HAP-1 (cell line): ENCODE data around the gene AZGP1.
A peak's percentile ranks its signal among the peaks of the same experiment; 100 is the strongest.
"Not testable (repeated sequence)": the region's sequence is repeated elsewhere in the genome, so short reads cannot be mapped to it uniquely, and the experiment has no call there.

Source experiments
- DNase-seq, 2 experiments: peaks; one replicate each; pipeline ENCODE4 v3.0.0-alpha.2; 2016 to 2020; ENCODE audit warnings: low spot score in 2 of 2
- H3K27me3 ChIP-seq: fragments of 250-450 bp; sonication (Bioruptor Pico); 2 replicates; pipeline ENCODE4 v1.5.1; 2020; ENCODE audit warnings: low read depth, mild to moderate bottlenecking, moderate library complexity
- H3K36me3 ChIP-seq: fragments of 250-450 bp; sonication (Bioruptor Pico); replicated peaks from 2 replicates; pipeline ENCODE4 v1.5.1; 2020; ENCODE audit warnings: mild to moderate bottlenecking
- H3K4me1 ChIP-seq: fragments of 250-450 bp; sonication (Bioruptor Pico); 2 replicates; pipeline ENCODE4 v1.5.1; 2020; ENCODE audit warnings: mild to moderate bottlenecking
- H3K4me3 ChIP-seq: fragments of 250-450 bp; sonication (Bioruptor Pico); 2 replicates; pipeline ENCODE4 v1.5.1; 2020; ENCODE audit warnings: mild to moderate bottlenecking, moderate library complexity
- H3K9me3 ChIP-seq: fragments of 250-450 bp; sonication (Bioruptor Pico); 2 replicates; pipeline ENCODE4 v1.5.1; 2020; ENCODE audit warnings: mild to moderate bottlenecking, moderate library complexity
- in situ Hi-C: fragments of 300-500 bp; cut with MboI; formaldehyde crosslinking; loops from 3 replicates; pipeline ENCODE4 v1.14.3; 2020; ENCODE audit warnings: low sequenced_read_pairs, inconsistent platforms, mixed read lengths

Gene AZGP1

DNA sequence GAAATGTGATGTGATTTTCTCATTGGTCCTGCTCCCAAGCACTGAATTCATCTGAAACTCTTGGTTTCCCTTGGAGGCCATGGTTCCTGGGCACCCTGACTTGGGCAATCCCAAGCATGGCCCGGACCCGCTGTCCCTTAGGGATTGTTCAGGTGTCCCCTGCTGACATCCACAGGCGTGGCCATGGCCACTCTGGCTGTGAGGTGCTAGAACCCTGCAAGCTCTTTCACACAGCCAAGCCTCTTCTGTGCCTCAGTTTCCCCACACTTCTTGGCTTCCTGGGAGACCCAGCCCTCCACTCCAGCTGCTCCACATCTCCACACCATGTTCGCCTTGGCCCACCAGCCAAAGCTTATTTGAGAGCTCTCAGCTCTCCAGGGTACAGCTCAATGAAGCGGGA lies 12.0 kb upstream of the AZGP1 start:
- Histone ChIP-seq H3K4me3 (no peak overlapping the region), H3K27me3 (peaks cover 15% of the 10 kb centered on the region), H3K9me3 (no peaks in the 10 kb centered on the region), H3K36me3 (no peaks in the 10 kb centered on the region), H3K4me1 (0 out of 2 replicates have a peak, but pooled peaks cover 2% of the 10 kb centered on the region)
- in situ Hi-C loops: no loop called here
- DNase-seq: no peak

DNA sequence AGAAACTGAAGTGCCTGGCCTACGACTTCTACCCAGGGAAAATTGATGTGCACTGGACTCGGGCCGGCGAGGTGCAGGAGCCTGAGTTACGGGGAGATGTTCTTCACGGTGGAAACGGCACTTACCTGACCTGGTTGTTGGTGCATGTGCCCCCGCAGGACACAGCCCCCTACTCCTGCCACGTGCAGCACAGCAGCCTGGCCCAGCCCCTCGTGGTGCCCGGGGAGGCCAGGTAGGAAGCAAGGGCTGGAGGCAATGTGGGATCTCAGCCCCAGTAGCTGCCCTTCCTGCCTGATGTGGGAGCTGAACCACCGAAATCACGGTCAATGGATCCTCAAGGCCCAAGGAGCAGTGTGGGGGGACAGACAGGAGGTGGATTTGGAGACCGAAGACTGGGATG lies 11.5 kb upstream of the AZGP1 start:
- DNase-seq, H3K4me3 ChIP-seq, H3K4me1 ChIP-seq, in situ Hi-C loops, H3K9me3 ChIP-seq, H3K36me3 ChIP-seq: not testable (repeated sequence)
- peaks cover 16% of the 10 kb centered on the region for H3K27me3 ChIP-seq

DNA sequence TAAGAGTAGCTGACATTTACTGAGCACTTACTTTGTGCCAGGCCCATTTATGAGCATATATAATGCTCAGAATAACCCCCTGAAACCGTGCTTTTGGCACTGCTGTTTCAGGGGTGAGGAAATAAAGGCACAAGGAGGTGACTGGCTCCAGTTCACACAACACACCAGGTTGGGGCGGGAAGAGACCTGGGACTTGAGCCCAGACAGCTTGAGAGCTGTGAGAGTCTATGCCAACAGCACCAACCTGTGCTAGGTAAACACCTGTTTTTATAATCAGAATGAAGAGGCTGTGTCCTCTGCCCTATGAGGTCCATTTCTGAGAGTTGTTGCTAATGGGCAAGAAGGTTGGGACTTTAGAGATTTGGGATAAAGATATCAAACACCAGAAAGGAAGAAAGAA lies 8.8 kb upstream of the AZGP1 start:
- Histone ChIP-seq H3K36me3 (no peaks in the 10 kb centered on the region), H3K27me3 (peaks cover 17% of the 10 kb centered on the region), H3K9me3 (no peaks in the 10 kb centered on the region), H3K4me3 (no peak overlapping the region), H3K4me1 (no peaks in the 10 kb centered on the region)
- in situ Hi-C loops: no loop called here
- DNase-seq: no peak

DNA sequence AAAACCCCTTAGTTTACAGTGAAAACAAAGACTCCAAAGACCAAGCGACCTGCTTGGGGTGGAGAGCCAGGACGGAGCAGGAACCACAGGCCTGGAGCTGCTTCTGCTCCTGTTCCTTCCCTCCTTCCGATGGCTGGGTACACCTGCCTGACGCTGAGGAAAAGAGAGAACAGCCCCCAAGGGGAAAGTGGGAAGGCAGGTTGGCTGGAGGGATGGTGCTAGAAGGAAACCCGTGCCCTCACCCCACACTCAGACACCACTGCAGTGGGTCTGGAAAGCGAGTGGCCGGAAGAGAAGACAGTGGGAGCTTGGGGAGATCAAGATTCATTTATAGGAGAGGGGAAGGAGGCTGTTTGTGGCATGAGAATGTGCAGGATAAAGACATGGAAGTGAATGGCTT lies 5.2 kb upstream of the AZGP1 start:
- H3K36me3 ChIP-seq, H3K4me3 ChIP-seq, DNase-seq, H3K4me1 ChIP-seq, H3K9me3 ChIP-seq, in situ Hi-C loops: not testable (repeated sequence)
- peaks cover 14% of the 10 kb centered on the region for H3K27me3 ChIP-seq

DNA sequence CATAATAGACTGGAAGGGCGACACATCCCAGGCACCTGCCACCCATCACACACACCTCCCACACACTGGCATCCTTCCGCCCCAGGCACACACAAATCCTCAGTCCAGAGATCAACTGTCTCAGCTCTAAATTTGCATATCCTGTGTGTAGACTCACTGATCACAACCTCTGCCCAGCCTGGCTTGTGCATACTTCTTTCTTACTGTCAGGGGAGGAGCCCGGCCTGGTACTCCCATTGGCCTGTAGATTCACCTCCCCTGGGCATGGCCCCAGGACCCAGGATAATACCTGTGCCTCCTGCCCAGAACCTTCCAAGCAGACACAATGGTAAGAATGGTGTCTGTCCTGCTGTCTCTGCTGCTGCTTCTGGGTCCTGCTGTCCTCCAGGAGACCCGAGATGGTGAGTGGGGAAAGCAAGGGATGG lies 4.6 kb upstream of the AZGP1 start:
- H3K9me3 ChIP-seq, H3K4me1 ChIP-seq, DNase-seq, in situ Hi-C loops, H3K36me3 ChIP-seq, H3K4me3 ChIP-seq: not testable (repeated sequence)
- peaks cover 14% of the 10 kb centered on the region for H3K27me3 ChIP-seq

DNA sequence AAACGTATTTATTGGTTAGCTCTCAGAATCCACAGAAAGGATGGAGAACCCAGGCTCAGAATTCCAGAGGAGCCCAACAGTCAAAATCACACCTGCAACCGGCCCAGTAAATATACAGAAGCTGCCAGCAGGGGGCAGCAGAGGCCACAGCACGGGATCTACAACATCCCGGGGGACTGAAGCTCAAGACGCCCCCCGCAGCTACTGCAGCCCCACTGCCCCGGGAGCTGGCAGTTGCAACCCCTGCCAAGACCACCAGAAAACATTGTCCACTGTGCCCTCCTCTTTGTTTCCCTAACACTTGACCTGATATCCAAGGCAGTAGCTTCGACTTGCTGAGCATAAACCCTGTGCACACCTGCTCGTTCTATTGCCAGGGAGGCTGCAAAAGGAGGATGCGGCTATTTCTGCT lies 4.0 kb upstream of the AZGP1 start:
- in situ Hi-C loops: not testable (repeated sequence)

DNA sequence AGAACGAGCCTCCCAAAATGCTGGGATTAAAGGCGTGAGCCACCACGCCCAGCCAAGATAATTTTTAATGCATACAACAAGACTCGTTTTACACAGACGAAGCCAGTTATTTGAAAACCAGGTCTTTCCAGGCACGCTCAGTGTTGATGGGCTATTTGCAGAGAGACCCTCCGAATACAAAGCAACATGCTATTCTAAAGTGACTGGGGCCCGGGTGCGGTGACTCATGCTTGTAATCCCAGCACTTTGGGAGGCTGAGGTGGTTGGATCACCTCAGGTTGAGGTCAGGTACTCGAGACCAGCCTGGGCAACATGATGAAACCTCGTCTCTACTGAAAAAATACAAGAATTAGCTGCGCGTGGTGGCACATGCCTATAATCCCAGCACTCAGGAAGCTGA lies 795 bp upstream of the AZGP1 start:
- DNase-seq: no peak
- H3K36me3 ChIP-seq: no peaks in the 10 kb centered on the region
- no peaks in the 10 kb centered on the region for H3K27me3 ChIP-seq
- H3K4me3 ChIP-seq: no peak overlapping the region
- in situ Hi-C loops: no loop called here
- no peaks in the 10 kb centered on the region for H3K4me1 ChIP-seq
- no peaks in the 10 kb centered on the region for H3K9me3 ChIP-seq

More for the DNA sequence above, 4.0 kb upstream of the AZGP1 start:
- not testable (repeated sequence) for H3K27me3 ChIP-seq, H3K36me3 ChIP-seq, H3K4me1 ChIP-seq, H3K9me3 ChIP-seq, H3K4me3 ChIP-seq
- DNase-seq: peak; percentile 8 to 76

DNA sequence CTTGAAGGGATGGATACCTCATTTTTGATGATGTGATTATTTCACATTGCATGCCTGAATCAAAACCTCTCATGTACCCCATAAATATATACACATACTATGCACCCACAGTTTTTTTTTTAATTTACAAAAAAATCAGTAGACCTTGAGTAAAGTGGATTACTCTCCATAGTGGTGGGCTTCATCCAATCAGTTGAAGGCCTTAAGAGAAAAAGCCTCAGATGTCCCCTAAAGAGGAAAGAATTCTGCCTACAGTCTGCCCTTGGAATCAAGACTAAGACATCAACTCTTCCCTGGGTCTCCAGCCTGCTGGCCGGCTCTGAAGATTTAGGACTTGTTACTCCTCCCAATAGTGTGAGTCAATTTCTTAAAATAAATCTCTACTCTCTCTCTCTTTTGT lies 1.1 kb downstream of the AZGP1 start:
- no peaks in the 10 kb centered on the region for H3K36me3 ChIP-seq
- H3K9me3 ChIP-seq: no peaks in the 10 kb centered on the region
- H3K4me3 ChIP-seq: no peak overlapping the region
- H3K27me3 ChIP-seq: no peaks in the 10 kb centered on the region
- in situ Hi-C loops: no loop called here
- no peaks in the 10 kb centered on the region for H3K4me1 ChIP-seq
- no peak for DNase-seq

DNA sequence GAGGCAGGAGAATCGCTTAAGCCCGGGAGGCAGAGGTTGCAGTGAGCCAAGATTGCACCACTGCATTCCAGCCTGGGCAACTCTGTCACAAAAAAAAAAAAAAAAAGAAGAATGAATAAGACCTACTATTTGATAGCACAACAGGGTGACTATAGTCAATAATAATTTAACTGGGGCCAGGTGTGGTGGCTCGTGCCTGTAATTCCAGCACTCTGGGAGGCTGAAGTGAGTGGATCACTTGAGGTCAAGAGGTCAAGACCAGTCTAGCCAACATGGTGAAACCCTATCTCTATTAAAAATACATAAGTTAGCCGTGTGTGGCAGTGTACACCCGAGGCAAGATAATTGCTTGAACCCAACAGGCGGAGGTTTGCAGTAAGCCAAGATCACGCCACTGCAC lies 2.0 kb downstream of the AZGP1 start:
- H3K4me3 ChIP-seq, H3K9me3 ChIP-seq, H3K27me3 ChIP-seq, in situ Hi-C loops, H3K4me1 ChIP-seq, DNase-seq, H3K36me3 ChIP-seq: not testable (repeated sequence)

DNA sequence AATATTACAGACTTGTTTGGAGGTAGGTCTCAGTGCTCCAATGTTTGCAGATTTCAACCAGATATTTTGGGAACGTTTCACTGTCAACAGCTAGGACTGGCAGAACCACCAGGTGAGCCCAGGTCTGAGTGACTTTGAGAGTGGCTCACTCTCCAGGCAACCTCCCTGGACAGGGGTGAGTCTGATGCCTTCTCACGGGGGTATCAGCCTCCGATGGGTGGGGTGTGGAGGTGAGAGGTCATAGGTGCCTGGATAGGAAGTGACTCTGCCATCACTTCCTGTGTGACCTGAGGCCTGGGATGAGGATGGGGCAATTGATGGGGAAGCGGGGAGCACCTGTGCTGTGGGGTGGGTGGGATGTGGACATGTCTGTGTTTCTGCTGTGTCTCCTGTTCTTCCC lies 4.6 kb downstream of the AZGP1 start:
- no peak overlapping the region for H3K4me3 ChIP-seq
- in situ Hi-C loops: no loop called here
- DNase-seq: no peak

DNA sequence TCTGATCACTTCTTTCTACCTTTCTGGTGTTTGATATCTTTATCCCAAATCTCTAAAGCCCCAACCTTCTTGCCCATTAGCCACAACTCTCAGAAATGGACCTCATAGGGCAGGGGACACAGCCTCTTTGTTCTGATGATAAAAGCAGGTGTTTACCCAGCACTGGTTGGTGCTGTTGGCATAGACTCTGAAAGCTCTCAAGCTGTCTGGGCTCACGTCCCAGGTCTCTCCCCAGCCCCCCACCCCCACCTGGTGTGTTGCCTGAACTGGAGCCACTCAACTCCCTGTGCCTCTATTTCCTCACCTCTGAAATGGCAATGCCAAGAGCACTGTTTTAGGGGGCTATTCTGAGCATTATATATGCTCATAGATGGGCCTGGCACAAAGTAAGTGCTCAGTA lies 6.0 kb downstream of the AZGP1 start:
- H3K36me3 ChIP-seq, DNase-seq: not testable (repeated sequence)

More for the DNA sequence above, 4.6 kb downstream of the AZGP1 start:
- H3K9me3 ChIP-seq: no peaks in the 10 kb centered on the region
- H3K4me1 ChIP-seq: no peaks in the 10 kb centered on the region
- no peaks in the 10 kb centered on the region for H3K36me3 ChIP-seq
- no peaks in the 10 kb centered on the region for H3K27me3 ChIP-seq

DNA sequence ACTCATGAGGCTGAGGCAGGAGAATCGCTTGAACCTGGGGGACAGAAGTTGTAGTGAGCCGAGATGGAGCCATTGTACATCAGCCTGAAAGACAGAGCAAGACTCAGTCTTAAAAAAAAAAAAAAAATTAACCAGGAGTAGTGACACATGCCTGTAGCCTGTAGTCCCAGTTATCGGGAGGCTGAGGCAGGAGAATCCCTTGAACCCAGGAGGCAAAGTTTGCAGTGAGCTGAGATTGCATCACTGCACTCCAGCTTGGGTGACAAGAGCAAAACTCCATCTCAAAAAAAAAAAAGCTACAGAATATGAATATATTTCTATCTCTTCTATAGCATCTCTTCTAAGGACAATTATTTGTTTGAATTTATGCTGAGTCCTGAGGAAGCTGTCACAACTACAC lies 6.5 kb downstream of the AZGP1 start:
- Histone ChIP-seq H3K4me1 (no peaks in the 10 kb centered on the region), H3K9me3 (no peaks in the 10 kb centered on the region), H3K4me3 (no peak overlapping the region), H3K27me3 (no peaks in the 10 kb centered on the region), H3K36me3 (no peaks in the 10 kb centered on the region)
- no peak for DNase-seq
- in situ Hi-C loops: no loop called here

More for the DNA sequence above, 6.0 kb downstream of the AZGP1 start:
- H3K4me3 ChIP-seq, H3K4me1 ChIP-seq, H3K27me3 ChIP-seq, H3K9me3 ChIP-seq, in situ Hi-C loops: not testable (repeated sequence)

DNA sequence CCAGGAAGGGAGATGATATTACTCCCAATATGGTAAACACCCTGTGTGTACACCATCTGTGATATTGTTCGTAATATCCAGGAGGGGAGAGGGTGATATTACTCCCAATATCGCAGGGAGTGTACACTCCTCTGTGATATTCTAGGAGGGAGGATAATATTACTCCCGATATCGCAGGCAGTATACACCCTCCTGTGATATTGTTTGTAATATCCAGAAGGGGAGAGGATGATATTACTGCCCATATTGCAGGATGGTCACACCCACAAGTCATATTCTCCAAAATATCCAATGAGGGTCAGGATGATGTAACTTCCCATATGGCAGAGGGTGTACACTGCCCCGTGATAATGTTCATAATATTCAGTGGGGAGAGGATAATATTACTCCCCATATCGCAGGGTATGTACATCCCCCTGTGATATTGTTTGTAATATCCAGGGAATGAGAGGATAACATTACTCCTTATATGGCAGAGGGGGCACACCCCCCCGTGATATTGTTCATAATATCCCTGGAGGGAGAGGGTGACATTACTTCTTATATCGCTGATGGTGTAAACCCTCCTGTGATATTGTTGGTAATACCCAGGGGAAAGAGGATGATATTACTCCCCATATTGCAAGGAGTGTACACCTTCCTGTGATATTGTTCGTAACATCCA lies 17.1 kb downstream of the AZGP1 start:
- Histone ChIP-seq H3K27me3 (peaks cover 39% of the 10 kb centered on the region), H3K9me3 (no peaks in the 10 kb centered on the region), H3K4me1 (no peaks in the 10 kb centered on the region), H3K36me3 (no peaks in the 10 kb centered on the region), H3K4me3 (no peak overlapping the region)
- DNase-seq: no peak
- in situ Hi-C loops: no loop called here

DNA sequence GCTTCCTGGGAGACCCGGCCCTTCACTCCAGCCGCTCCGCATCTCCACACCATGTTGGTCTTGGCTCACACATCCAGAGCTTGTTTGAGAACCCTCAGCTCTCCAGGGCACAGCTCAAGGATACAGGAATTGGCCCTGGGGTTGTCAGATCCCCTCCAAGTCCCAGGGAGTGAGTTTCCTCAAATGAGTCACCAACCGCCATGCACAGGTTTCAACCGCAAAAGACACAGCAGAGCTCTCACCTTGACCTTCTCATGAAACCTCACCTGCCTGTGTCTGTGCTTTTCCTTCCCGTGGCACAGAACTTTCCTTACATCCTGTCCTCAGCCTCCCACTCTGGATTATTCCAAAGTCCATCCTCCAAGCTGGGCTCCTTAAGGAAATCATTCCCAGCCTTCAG lies 20.6 kb downstream of the AZGP1 start:
- H3K4me3 ChIP-seq: no peak overlapping the region
- H3K4me1 ChIP-seq: no peaks in the 10 kb centered on the region
- no peak for DNase-seq
- peaks cover 34% of the 10 kb centered on the region for H3K27me3 ChIP-seq
- no peaks in the 10 kb centered on the region for H3K36me3 ChIP-seq
- H3K9me3 ChIP-seq: 0 out of 2 replicates have a peak, but pooled peaks cover under 1% of the 10 kb centered on the region
- in situ Hi-C loops: no loop called here

DNA sequence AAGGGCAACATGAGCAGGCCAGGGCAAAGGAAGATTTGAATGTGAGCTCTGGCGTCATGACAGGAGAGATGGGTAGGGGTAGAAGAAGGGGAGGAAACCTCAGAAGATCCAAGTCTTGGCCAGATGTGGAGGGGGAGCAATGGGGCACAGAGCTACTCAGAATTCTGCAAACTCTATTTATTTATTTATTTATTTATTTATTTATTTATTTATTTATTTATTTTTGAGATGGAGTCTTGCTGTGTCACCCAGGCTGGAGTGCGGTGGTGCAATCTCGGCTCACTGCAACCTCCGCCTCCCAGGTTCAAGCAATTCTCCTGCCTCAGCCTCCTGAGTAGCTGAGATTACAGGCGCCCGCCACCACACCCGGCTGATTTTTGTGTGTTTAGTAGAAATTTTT lies 21.2 kb downstream of the AZGP1 start:
- DNase-seq, in situ Hi-C loops, H3K4me1 ChIP-seq, H3K4me3 ChIP-seq, H3K9me3 ChIP-seq, H3K36me3 ChIP-seq: not testable (repeated sequence)
- peaks cover 34% of the 10 kb centered on the region for H3K27me3 ChIP-seq
